ENCODE data around the gene DDX5. TPM values are rescaled to one million over a fixed set of nuclear protein-coding genes. Genes with fewer than 3 reads are reported as not detected.

DDX5 gene
- total RNA-seq, 1 experiment from 2014 or later: 411 TPM

- no TSS peak for BruUV-seq (replicated peaks)
- no peak for TF ChIP-seq POLR2AphosphoS5 (IDR thresholded peaks at IDR 0.05; ENCODE audit: low read depth, low read length)
- no peak for TF ChIP-seq SIN3A (IDR thresholded peaks at IDR 0.05; ENCODE audit: borderline replicate concordance, insufficient read depth, low read depth, low read length)
- TF ChIP-seq REST (IDR thresholded peaks at IDR 0.05; ENCODE audit: insufficient read depth in 1 of 2, low read depth in 2 of 2, low read length in 1 of 2): no peak
- no peak for TF ChIP-seq CTCF (IDR thresholded peaks at IDR 0.05)
- TF ChIP-seq TCF7L2 (IDR thresholded peaks at IDR 0.05; ENCODE audit: low read depth, low read length): no peak
- H3K36me3 ChIP-seq (ENCODE audit: control insufficient read depth, insufficient read depth, low read length): peaks cover 16% of the 10 kb centered on the region; the same call in 1 of the 2 replicates
- no peaks in the 10 kb centered on the region for H3K27me3 ChIP-seq (ENCODE audit: control insufficient read depth, insufficient read depth, low read length)
- CTCF ChIA-PET: no interaction called here
- ATAC-seq (no peak), DNase-seq (ENCODE audit: low read depth, low spot score) (no peak)
- POLR2A ChIA-PET: no interaction called here
- no peaks in the 10 kb centered on the region for H3K9me3 ChIP-seq (ENCODE audit: control insufficient read depth, insufficient read depth, low read depth, low read length)
- in situ Hi-C loops (cut with HindIII; ENCODE audit: low pct_unique_long_range_greater_than_20kb, low sequenced_read_pairs) (no loop called here), intact Hi-C loops (cut with micrococcal nuclease; ENCODE audit: unreplicated experiment) (no loop called here)
- H3K4me3 ChIP-seq (ENCODE audit: low read depth in 2 of 2, low read length in 2 of 2): no peak overlapping the region
- H3K27ac ChIP-seq (ENCODE audit: low read length): no peak overlapping the region
- H3K4me1 ChIP-seq (ENCODE audit: control insufficient read depth, insufficient read depth, low read length): no peaks in the 10 kb centered on the region
Observed at GRCh38 chr17:64477849-64478248, 28.2 kb downstream of the DDX5 start.

GRCh38 chr17:64472564-64472963, 33.5 kb downstream of the DDX5 start:
- H3K36me3 ChIP-seq (ENCODE audit: control insufficient read depth, insufficient read depth, low read length): peaks cover 6% of the 10 kb centered on the region; the same call in 1 of the 2 replicates
- H3K4me1 ChIP-seq (ENCODE audit: control insufficient read depth, insufficient read depth, low read length): no peaks in the 10 kb centered on the region
- H3K27me3 ChIP-seq (ENCODE audit: control insufficient read depth, insufficient read depth, low read length): no peaks in the 10 kb centered on the region
- ATAC-seq: no peak
- in situ Hi-C loops (cut with HindIII; ENCODE audit: low pct_unique_long_range_greater_than_20kb, low sequenced_read_pairs) (no loop called here), intact Hi-C loops (cut with micrococcal nuclease; ENCODE audit: unreplicated experiment) (no loop called here)
- ChIA-PET POLR2A (no interaction called here), CTCF (no interaction called here)
- DNase-seq (ENCODE audit: low read depth, low spot score): no peak
- no TSS peak for BruUV-seq (replicated peaks)
- no peak overlapping the region for H3K4me3 ChIP-seq (ENCODE audit: low read depth in 2 of 2, low read length in 2 of 2)
- H3K27ac ChIP-seq (ENCODE audit: low read length): no peak overlapping the region
- H3K9me3 ChIP-seq (ENCODE audit: control insufficient read depth, insufficient read depth, low read depth, low read length): no peaks in the 10 kb centered on the region
- TF ChIP-seq REST (IDR thresholded peaks at IDR 0.05; ENCODE audit: insufficient read depth in 1 of 2, low read depth in 2 of 2, low read length in 1 of 2) (no peak), CTCF (IDR thresholded peaks at IDR 0.05) (no peak), SIN3A (IDR thresholded peaks at IDR 0.05; ENCODE audit: borderline replicate concordance, insufficient read depth, low read depth, low read length) (no peak), POLR2AphosphoS5 (IDR thresholded peaks at IDR 0.05; ENCODE audit: low read depth, low read length) (no peak), TCF7L2 (IDR thresholded peaks at IDR 0.05; ENCODE audit: low read depth, low read length) (no peak)
